ENCODE results near the gene ITGAE.

DNA sequence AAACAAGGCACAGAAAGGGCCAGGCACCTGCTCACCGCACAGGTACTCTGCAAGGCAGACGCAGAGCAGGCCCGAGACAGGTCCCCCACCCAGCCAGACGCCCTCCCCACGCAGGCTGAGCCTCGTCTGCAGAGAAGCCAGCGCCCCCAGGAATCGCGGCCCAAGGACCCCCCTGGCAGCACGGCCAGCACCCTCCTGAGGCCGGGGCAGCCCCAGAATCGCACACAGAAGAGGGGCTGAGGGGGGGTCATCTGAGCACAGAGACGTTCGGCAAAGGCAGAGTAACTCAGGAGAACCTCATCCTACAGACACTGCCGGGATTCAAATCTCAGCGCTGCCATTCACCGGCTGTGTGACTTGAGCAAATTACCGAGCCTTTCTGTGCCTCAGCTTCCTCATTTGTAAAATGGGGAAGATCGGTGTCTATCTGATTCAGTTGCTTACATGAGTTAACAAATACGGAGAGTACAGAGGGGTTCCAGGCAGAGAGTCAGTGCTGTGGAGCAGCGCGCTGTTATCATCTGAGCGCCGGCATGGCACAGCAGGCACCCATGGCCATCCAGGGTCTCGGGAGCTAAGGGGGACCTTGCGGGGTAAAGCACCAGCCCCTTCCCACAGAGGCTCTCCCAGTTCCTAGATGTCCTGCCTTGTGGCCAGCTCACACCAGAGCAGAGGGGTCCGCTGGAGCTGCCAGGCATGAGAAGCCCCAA, 122.0 kb downstream of the ITGAE start:
- TF ChIP-seq, protein P1, sequence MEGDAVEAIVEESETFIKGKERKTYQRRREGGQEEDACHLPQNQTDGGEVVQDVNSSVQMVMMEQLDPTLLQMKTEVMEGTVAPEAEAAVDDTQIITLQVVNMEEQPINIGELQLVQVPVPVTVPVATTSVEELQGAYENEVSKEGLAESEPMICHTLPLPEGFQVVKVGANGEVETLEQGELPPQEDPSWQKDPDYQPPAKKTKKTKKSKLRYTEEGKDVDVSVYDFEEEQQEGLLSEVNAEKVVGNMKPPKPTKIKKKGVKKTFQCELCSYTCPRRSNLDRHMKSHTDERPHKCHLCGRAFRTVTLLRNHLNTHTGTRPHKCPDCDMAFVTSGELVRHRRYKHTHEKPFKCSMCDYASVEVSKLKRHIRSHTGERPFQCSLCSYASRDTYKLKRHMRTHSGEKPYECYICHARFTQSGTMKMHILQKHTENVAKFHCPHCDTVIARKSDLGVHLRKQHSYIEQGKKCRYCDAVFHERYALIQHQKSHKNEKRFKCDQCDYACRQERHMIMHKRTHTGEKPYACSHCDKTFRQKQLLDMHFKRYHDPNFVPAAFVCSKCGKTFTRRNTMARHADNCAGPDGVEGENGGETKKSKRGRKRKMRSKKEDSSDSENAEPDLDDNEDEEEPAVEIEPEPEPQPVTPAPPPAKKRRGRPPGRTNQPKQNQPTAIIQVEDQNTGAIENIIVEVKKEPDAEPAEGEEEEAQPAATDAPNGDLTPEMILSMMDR (conservative IDR thresholded peaks at IDR 0.05 in 1 of 2, IDR thresholded peaks at IDR 0.05 in 1 of 2; ENCODE audit: extremely low read depth in 1 of 2, insufficient read depth in 1 of 2, low read depth in 1 of 2, low read length in 2 of 2) = no peak
- TF ChIP-seq EZH2 (IDR thresholded peaks at IDR 0.05; ENCODE audit: borderline replicate concordance, low read length) = no peak
